GM18520 (cell line): ENCODE measurements around the gene SPRY2.
A peak's percentile ranks its signal among the peaks of the same experiment; 100 is the strongest.
"Not testable (repeated sequence)": the region's sequence is repeated elsewhere in the genome, so short reads cannot be mapped to it uniquely, and the experiment has no call there.

ENCODE experiments used
- ATAC-seq: cut with Tn5 transposase; IDR thresholded peaks from one replicate; pipeline ENCODE4 v1.9.1; 2021; ENCODE audit not compliant: unreplicated experiment

Gene SPRY2

GRCh38 chr13:80355496-80356094, 14.7 kb upstream of the SPRY2 start:
- ATAC-seq, result not testable (repeated sequence)

GRCh38 chr13:80348750-80349149, 7.8 kb upstream of the SPRY2 start:
- no peak for ATAC-seq

GRCh38 chr13:80348314-80348713, 7.4 kb upstream of the SPRY2 start:
- no peak for ATAC-seq

GRCh38 chr13:80345771-80346510, 5.0 kb upstream of the SPRY2 start:
- no peak for ATAC-seq

- ATAC-seq, result not testable (repeated sequence)
Measured at GRCh38 chr13:80344032-80344431, 3.1 kb upstream of the SPRY2 start.

GRCh38 chr13:80342471-80343371, 1.8 kb upstream of the SPRY2 start:
- ATAC-seq, result peak; percentile 49

- ATAC-seq, result no peak
Measured at GRCh38 chr13:80341756-80342370, 937 bp upstream of the SPRY2 start.

- peak; percentile 7 for ATAC-seq
Measured at GRCh38 chr13:80340651-80341100, 250 bp downstream of the SPRY2 start.

- ATAC-seq, result no peak
Measured at GRCh38 chr13:80339912-80340650, 845 bp downstream of the SPRY2 start.

GRCh38 chr13:80339563-80339911, 1.4 kb downstream of the SPRY2 start:
- ATAC-seq, result no peak

- no peak for ATAC-seq
Measured at GRCh38 chr13:80338781-80339562, 2.0 kb downstream of the SPRY2 start.

GRCh38 chr13:80337288-80338081, 3.4 kb downstream of the SPRY2 start:
- no peak for ATAC-seq

- no peak for ATAC-seq
Measured at GRCh38 chr13:80336776-80337287, 4.1 kb downstream of the SPRY2 start.

- no peak for ATAC-seq
Measured at GRCh38 chr13:80336370-80336769, 4.6 kb downstream of the SPRY2 start.

GRCh38 chr13:80334597-80335260, 6.2 kb downstream of the SPRY2 start:
- ATAC-seq, result no peak

- ATAC-seq, result no peak
Measured at GRCh38 chr13:80331984-80332383, 8.9 kb downstream of the SPRY2 start.

GRCh38 chr13:80329250-80329649, 11.7 kb downstream of the SPRY2 start:
- ATAC-seq, result no peak

GRCh38 chr13:80319004-80319403, 21.9 kb downstream of the SPRY2 start:
- ATAC-seq, result no peak
